ENCODE measurements around the gene CCKAR. TPM values are rescaled to one million over a fixed set of nuclear protein-coding genes. Genes with fewer than 3 reads are reported as not detected.

The CCKAR gene
- total and polyA plus RNA-seq, 9 donors = 0.13 to 0.24 TPM; not detected in 7

DNA sequence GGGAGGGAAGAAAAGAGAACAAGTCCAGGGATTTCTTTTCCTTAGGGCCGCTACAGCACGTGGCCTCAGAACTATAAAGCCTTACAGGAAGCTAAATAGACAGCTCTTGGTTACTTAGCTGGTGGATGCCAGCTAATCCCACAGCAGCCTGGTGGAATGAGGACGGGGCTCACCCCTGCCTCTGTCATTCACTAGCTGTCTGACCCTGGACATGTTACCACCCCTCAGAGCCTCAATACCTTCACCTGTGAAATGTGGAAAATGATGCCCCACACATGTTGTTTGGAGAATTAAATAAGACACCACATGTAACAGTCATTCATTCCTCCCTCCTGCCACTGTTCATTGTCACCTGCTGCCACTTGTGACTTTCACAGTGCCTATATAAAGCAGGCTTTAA is 15.7 kb downstream of the CCKAR start:
- H3K9me3 ChIP-seq = no peaks in the 10 kb centered on the region
- no peaks in the 10 kb centered on the region for H3K36me3 ChIP-seq
- H3K27me3 ChIP-seq = no peaks in the 10 kb centered on the region
- intact Hi-C loops (cut with DNase I) = no loop called here
- 76 to 82% (median 79%) methylated on average over 3 of the region's 3 CpGs for WGBS, 3 donors
- no peak for DNase-seq
- no peak overlapping the region for H3K27ac ChIP-seq
- no peaks in the 10 kb centered on the region for H3K4me1 ChIP-seq (ENCODE audit: insufficient read depth)
- TF ChIP-seq, protein P1, sequence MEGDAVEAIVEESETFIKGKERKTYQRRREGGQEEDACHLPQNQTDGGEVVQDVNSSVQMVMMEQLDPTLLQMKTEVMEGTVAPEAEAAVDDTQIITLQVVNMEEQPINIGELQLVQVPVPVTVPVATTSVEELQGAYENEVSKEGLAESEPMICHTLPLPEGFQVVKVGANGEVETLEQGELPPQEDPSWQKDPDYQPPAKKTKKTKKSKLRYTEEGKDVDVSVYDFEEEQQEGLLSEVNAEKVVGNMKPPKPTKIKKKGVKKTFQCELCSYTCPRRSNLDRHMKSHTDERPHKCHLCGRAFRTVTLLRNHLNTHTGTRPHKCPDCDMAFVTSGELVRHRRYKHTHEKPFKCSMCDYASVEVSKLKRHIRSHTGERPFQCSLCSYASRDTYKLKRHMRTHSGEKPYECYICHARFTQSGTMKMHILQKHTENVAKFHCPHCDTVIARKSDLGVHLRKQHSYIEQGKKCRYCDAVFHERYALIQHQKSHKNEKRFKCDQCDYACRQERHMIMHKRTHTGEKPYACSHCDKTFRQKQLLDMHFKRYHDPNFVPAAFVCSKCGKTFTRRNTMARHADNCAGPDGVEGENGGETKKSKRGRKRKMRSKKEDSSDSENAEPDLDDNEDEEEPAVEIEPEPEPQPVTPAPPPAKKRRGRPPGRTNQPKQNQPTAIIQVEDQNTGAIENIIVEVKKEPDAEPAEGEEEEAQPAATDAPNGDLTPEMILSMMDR (IDR thresholded peaks at IDR 0.05) = no peak
- TF ChIP-seq POLR2A (IDR thresholded peaks at IDR 0.05) = no peak
- no peak for TF ChIP-seq EP300 (IDR thresholded peaks at IDR 0.05)
- H3K4me3 ChIP-seq = no peak overlapping the region

DNA sequence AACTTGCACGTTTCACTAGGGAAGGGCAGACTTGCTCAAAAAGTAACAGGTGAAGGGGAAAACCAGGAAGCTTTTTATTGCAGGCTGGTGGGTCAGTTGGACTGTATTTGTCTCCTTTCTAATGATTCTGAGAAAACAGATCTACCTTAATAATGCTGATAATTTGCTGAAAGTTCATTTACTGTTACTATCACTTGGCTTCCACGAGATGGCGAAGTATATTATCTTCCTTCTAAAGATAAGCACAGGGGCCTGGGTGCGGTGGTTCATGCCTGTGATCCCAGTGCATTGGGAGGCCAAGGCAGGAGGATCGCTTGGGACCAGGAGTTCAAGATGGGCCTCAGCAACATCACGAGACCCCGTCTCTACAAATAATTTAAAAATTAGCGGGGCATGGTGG is 16.4 kb downstream of the CCKAR start:
- H3K36me3 ChIP-seq = no peaks in the 10 kb centered on the region
- no peaks in the 10 kb centered on the region for H3K4me1 ChIP-seq (ENCODE audit: insufficient read depth)
- H3K9me3 ChIP-seq = no peaks in the 10 kb centered on the region
- no peak overlapping the region for H3K4me3 ChIP-seq
- 67 to 88% (median 73%) methylated on average over 8 of the region's 8 CpGs for WGBS, 3 donors
- TF ChIP-seq EP300 (IDR thresholded peaks at IDR 0.05) (no peak), POLR2A (IDR thresholded peaks at IDR 0.05) (no peak)
- TF ChIP-seq, protein P1 (IDR thresholded peaks at IDR 0.05) = no peak
- DNase-seq = no peak
- H3K27me3 ChIP-seq = no peaks in the 10 kb centered on the region
- intact Hi-C loops (cut with DNase I) = no loop called here
- H3K27ac ChIP-seq = no peak overlapping the region

DNA sequence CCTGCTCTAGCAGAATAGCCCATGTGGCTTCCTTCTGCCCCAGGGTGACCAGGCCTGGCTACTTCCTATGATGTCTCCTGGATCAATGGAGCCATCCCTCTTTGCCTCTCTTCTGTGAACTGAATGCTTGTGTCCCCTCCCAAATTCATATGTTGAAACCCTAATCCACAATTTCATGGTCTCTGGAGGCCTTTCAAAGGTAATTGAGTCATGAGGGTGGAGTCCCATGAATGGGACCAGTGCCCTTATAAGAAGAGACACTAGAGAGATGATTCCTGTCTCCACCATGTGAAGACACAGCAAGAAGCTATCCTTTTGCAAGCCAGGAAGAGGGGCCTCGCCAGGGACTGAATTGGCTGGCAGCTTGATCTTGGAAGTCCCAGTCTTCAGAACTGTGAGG is 18.4 kb downstream of the CCKAR start:
- Histone ChIP-seq H3K4me1 (ENCODE audit: insufficient read depth) (no peaks in the 10 kb centered on the region), H3K27ac (no peak overlapping the region), H3K4me3 (no peak overlapping the region), H3K9me3 (no peaks in the 10 kb centered on the region), H3K36me3 (no peaks in the 10 kb centered on the region), H3K27me3 (no peaks in the 10 kb centered on the region)
- WGBS, 3 donors = 85 to 89% (median 88%) methylated on average over 1 of the region's 1 CpG
- no peak for DNase-seq
- intact Hi-C loops (cut with DNase I) = no loop called here
- TF ChIP-seq, protein P1 (IDR thresholded peaks at IDR 0.05) = no peak
- TF ChIP-seq POLR2A (IDR thresholded peaks at IDR 0.05) (no peak), EP300 (IDR thresholded peaks at IDR 0.05) (no peak)

DNA sequence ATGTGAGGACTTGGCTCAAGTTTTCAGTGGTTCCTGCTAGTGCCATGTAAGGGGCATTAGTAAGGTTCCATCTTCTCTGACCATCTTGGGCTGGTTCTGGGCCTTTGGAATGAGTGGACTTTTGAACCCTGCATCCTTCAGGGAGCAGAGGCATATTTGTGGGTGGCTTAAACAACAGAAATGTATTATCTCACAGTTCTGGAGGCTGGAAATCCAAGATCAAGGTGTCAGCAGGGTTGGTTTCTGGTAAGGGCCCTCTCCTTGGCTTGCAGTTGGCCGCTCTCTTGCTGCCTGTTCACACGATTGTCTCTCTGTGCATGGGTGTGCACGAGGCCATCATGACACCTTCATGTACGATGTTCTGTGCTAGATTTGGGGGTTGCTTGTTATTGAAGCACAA is 21.3 kb downstream of the CCKAR start:
- TF ChIP-seq POLR2A (IDR thresholded peaks at IDR 0.05) (no peak), EP300 (IDR thresholded peaks at IDR 0.05) (no peak)
- TF ChIP-seq, protein P1 (IDR thresholded peaks at IDR 0.05) = no peak
- 70 to 73% (median 72%) methylated on average over 4 of the region's 4 CpGs for WGBS, 3 donors
- intact Hi-C loops (cut with DNase I) = loop anchor here in 1 of 4 donors (10.0 kb wide), 1 partner anchor 546 kb away; no protein-coding TSS in a partner anchor
- Histone ChIP-seq H3K27me3 (no peaks in the 10 kb centered on the region), H3K27ac (no peak overlapping the region), H3K36me3 (no peaks in the 10 kb centered on the region), H3K4me3 (no peak overlapping the region), H3K9me3 (no peaks in the 10 kb centered on the region), H3K4me1 (ENCODE audit: insufficient read depth) (no peaks in the 10 kb centered on the region)
- no peak for DNase-seq

Data from ovary (tissue), 9 donors.